ENCODE results near the gene GLRX. TPM values are rescaled to one million over a fixed set of nuclear protein-coding genes. Genes with fewer than 3 reads are reported as not detected.

GLRX gene
- total and polyA plus RNA-seq, 2 of the 13 experiments (the other 11 are each of a cell fraction or from before 2014, with no cell fraction given), result 63.8 to 499 TPM

DNA sequence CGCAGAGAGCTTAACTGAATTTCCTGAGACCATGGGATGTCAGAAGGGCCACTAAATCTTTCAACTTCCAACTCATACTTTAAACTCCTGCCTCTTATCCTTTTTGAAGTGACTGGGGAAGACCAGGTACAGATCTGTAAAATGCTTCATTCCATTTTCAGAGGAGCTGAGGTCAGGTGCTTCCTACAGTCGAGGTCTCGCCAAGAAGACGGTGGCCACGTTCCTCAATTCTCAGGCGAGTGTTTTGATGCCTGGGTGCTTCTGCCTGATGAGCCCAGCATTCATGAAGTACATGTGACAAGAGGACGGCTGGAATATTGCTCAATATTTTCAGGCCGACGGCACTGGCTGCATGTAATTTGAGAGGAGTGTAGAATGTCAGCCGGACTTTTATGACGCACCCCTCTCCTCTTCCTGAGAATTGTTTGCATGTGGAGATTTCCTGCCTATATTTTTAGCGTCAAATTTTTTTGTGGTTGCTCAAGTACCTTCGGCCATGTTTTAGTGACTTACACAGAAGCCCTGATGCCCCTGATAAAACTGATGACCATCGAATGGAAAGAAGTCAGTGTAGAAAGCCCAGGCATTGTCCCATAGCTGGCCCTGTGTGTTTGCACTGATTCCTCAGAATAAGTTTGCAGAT is 38.8 kb upstream of the GLRX start (continued):
- TF ChIP-seq, protein P1, sequence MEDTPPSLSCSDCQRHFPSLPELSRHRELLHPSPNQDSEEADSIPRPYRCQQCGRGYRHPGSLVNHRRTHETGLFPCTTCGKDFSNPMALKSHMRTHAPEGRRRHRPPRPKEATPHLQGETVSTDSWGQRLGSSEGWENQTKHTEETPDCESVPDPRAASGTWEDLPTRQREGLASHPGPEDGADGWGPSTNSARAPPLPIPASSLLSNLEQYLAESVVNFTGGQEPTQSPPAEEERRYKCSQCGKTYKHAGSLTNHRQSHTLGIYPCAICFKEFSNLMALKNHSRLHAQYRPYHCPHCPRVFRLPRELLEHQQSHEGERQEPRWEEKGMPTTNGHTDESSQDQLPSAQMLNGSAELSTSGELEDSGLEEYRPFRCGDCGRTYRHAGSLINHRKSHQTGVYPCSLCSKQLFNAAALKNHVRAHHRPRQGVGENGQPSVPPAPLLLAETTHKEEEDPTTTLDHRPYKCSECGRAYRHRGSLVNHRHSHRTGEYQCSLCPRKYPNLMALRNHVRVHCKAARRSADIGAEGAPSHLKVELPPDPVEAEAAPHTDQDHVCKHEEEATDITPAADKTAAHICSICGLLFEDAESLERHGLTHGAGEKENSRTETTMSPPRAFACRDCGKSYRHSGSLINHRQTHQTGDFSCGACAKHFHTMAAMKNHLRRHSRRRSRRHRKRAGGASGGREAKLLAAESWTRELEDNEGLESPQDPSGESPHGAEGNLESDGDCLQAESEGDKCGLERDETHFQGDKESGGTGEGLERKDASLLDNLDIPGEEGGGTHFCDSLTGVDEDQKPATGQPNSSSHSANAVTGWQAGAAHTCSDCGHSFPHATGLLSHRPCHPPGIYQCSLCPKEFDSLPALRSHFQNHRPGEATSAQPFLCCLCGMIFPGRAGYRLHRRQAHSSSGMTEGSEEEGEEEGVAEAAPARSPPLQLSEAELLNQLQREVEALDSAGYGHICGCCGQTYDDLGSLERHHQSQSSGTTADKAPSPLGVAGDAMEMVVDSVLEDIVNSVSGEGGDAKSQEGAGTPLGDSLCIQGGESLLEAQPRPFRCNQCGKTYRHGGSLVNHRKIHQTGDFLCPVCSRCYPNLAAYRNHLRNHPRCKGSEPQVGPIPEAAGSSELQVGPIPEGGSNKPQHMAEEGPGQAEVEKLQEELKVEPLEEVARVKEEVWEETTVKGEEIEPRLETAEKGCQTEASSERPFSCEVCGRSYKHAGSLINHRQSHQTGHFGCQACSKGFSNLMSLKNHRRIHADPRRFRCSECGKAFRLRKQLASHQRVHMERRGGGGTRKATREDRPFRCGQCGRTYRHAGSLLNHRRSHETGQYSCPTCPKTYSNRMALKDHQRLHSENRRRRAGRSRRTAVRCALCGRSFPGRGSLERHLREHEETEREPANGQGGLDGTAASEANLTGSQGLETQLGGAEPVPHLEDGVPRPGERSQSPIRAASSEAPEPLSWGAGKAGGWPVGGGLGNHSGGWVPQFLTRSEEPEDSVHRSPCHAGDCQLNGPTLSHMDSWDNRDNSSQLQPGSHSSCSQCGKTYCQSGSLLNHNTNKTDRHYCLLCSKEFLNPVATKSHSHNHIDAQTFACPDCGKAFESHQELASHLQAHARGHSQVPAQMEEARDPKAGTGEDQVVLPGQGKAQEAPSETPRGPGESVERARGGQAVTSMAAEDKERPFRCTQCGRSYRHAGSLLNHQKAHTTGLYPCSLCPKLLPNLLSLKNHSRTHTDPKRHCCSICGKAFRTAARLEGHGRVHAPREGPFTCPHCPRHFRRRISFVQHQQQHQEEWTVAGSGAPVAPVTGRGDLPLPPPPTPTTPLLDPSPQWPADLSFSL (CRISPR knock-in tag; IDR thresholded peaks at IDR 0.05), result no peak
- TF ChIP-seq MIER2 (CRISPR knock-in tag; IDR thresholded peaks at IDR 0.05) (no peak), ZNF225 (CRISPR knock-in tag; IDR thresholded peaks at IDR 0.05) (no peak; the same call in 1 of the 2 replicates), CHD2 (IDR thresholded peaks at IDR 0.05; ENCODE audit: low read depth, low read length) (no peak), FOSL1 (CRISPR knock-in tag; IDR thresholded peaks at IDR 0.05; ENCODE audit: borderline replicate concordance) (0 out of 2 replicates have a peak, but pooled peaks have one; percentile 20), FIP1L1 (IDR thresholded peaks at IDR 0.05; ENCODE audit: borderline replicate concordance, insufficient read depth, low read depth, low read length) (no peak), AGO1 (IDR thresholded peaks at IDR 0.05; ENCODE audit: low read depth, low read length, poor library complexity, severe bottlenecking) (no peak), KAT8 (CRISPR knock-in tag; IDR thresholded peaks at IDR 0.05) (peak; percentile 49; the same call in 1 of the 2 replicates), ATF7 (IDR thresholded peaks at IDR 0.05) (0 out of 2 replicates have a peak, but pooled peaks have one; percentile 2), ATF7 (CRISPR knock-in tag; IDR thresholded peaks at IDR 0.05) (no peak; the same call in 1 of the 2 replicates)
- TF ChIP-seq, protein P2, sequence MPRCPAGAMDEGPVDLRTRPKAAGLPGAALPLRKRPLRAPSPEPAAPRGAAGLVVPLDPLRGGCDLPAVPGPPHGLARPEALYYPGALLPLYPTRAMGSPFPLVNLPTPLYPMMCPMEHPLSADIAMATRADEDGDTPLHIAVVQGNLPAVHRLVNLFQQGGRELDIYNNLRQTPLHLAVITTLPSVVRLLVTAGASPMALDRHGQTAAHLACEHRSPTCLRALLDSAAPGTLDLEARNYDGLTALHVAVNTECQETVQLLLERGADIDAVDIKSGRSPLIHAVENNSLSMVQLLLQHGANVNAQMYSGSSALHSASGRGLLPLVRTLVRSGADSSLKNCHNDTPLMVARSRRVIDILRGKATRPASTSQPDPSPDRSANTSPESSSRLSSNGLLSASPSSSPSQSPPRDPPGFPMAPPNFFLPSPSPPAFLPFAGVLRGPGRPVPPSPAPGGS (CRISPR knock-in tag; IDR thresholded peaks at IDR 0.05), result no peak
- TF ChIP-seq, protein P3, sequence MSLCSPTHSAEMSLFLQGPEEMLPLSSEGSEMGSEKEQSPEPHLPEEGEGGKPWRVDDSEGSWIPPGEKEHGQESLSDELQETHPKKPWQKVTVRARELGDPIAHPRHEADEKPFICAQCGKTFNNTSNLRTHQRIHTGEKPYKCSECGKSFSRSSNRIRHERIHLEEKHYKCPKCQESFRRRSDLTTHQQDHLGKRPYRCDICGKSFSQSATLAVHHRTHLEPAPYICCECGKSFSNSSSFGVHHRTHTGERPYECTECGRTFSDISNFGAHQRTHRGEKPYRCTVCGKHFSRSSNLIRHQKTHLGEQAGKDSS (CRISPR knock-in tag; IDR thresholded peaks at IDR 0.05; ENCODE audit: borderline replicate concordance, low read depth), result peak; percentile 48; the same call in 1 of the 2 replicates

Measured in HepG2 (cell line).